Esophagus muscularis mucosa (tissue), 4 donors: ENCODE results near the gene LRRC63. TPM values are rescaled to one million over a fixed set of nuclear protein-coding genes. Genes with fewer than 3 reads are reported as not detected.
A peak's percentile ranks its signal among the peaks of the same experiment; 100 is the strongest.

Source experiments
- DNase-seq: peaks from one replicate; pipeline ENCODE4 v3.0.0-alpha.2; 2017; ENCODE audit errors: extremely low spot score
- H3K27ac ChIP-seq, 4 donors: fragments of 200-600 bp; sonication (generic); replicated peaks in 1 of 4; 1 replicate in 3 of 4; 2 replicates in 1 of 4; pipeline ENCODE4 v1.5.1; 2016 to 2019; ENCODE audit warnings: mild to moderate bottlenecking in 1 of 4
- H3K27me3 ChIP-seq, 4 donors: fragments of 200-600 bp; sonication (generic); one replicate each; pipeline versions ENCODE4 v1.5.1 to v1.6.0; 2016 to 2019
- H3K36me3 ChIP-seq, 4 donors: fragments of 200-600 bp; sonication (generic); one replicate each; pipeline ENCODE4 v1.5.1; 2016 to 2019
- H3K4me1 ChIP-seq, 4 donors: fragments of 200-600 bp; sonication (generic); one replicate each; pipeline ENCODE4 v1.5.1; 2016 to 2019
- H3K4me3 ChIP-seq, 4 donors: fragments of 200-600 bp; sonication (generic); 1 replicate in 2 of 4; 2 replicates in 2 of 4; pipeline ENCODE4 v1.5.1; 2016 to 2019; ENCODE audit warnings: mild to moderate bottlenecking in 4 of 4, moderate library complexity in 1 of 4
- H3K9me3 ChIP-seq, 4 donors: fragments of 200-600 bp; sonication (generic); 1 replicate in 3 of 4; 2 replicates in 1 of 4; pipeline ENCODE4 v1.5.1; 2016 to 2019
- EP300 ChIP-seq: sonication (generic); formaldehyde crosslinking; IDR thresholded peaks from one replicate; pipeline ENCODE4 v1.6.1; 2017; ENCODE audit warnings: antibody characterized with exemption
- POLR2A ChIP-seq: fragments of 450-650 bp; IDR thresholded peaks from one replicate; pipeline ENCODE4 v1.6.1; 2017; ENCODE audit warnings: antibody characterized with exemption, moderate library complexity, mild to moderate bottlenecking, low read depth
- POLR2AphosphoS5 ChIP-seq, 2 donors: sonication (generic); formaldehyde crosslinking; IDR thresholded peaks; one replicate each; pipeline ENCODE4 v1.6.1; 2017; ENCODE audit warnings: antibody characterized with exemption in 2 of 2
- WGBS: methylation state at CpG from one replicate; pipeline ENCODE4 v1.1.5; 2018; 5-methylcytosine and 5-hydroxymethylcytosine counted together
- intact Hi-C: fragments of 100-400 bp; cut with DNase I; formaldehyde crosslinking; loops from one replicate; pipeline ENCODE4 v1.15.1; 2023
- total RNA-seq, 4 donors: library from RNA; depleted of rRNA; stranded (reverse); fragments of >200 nt; gene quantifications; one replicate each; pipeline versions ENCODE4 v1.1.0 to v1.2.1, GENCODE V29; 2016
- TF ChIP-seq, protein P1 (sequence below), 3 experiments: fragments of 200-600 bp in 2 of 3; fragments of 450-650 bp in 1 of 3; sonication (generic) in 2 of 3; IDR thresholded peaks; one replicate each; pipeline ENCODE4 v1.5.1; 2017 to 2019; ENCODE audit warnings: antibody characterized with exemption in 3 of 3, mild to moderate bottlenecking in 2 of 3, moderate library complexity in 1 of 3

The LRRC63 gene
- total RNA-seq, 4 donors from 2014 or later = 0.19 TPM; not detected in 3

GRCh38 chr13:46183018-46183946 lies 28.4 kb upstream of the LRRC63 start:
- H3K4me3 ChIP-seq = no peak overlapping the region
- 86% methylated on average over 15 of the region's 15 CpGs for WGBS
- intact Hi-C loops = no loop called here
- H3K36me3 ChIP-seq = no peaks in the 10 kb centered on the region
- no peak for DNase-seq
- no peaks in the 10 kb centered on the region for H3K4me1 ChIP-seq
- TF ChIP-seq, protein P1, sequence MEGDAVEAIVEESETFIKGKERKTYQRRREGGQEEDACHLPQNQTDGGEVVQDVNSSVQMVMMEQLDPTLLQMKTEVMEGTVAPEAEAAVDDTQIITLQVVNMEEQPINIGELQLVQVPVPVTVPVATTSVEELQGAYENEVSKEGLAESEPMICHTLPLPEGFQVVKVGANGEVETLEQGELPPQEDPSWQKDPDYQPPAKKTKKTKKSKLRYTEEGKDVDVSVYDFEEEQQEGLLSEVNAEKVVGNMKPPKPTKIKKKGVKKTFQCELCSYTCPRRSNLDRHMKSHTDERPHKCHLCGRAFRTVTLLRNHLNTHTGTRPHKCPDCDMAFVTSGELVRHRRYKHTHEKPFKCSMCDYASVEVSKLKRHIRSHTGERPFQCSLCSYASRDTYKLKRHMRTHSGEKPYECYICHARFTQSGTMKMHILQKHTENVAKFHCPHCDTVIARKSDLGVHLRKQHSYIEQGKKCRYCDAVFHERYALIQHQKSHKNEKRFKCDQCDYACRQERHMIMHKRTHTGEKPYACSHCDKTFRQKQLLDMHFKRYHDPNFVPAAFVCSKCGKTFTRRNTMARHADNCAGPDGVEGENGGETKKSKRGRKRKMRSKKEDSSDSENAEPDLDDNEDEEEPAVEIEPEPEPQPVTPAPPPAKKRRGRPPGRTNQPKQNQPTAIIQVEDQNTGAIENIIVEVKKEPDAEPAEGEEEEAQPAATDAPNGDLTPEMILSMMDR (IDR thresholded peaks at IDR 0.05) = no peak
- TF ChIP-seq POLR2AphosphoS5 (IDR thresholded peaks at IDR 0.05) (no peak), POLR2A (no peak), EP300 (no peak)
- H3K27me3 ChIP-seq = no peaks in the 10 kb centered on the region
- no peak overlapping the region for H3K27ac ChIP-seq
- H3K9me3 ChIP-seq = no peaks in the 10 kb centered on the region

- Histone ChIP-seq H3K36me3 (no peaks in the 10 kb centered on the region), H3K4me3 (no peak overlapping the region), H3K4me1 (no peaks in the 10 kb centered on the region), H3K27me3 (no peaks in the 10 kb centered on the region), H3K9me3 (no peaks in the 10 kb centered on the region), H3K27ac (no peak overlapping the region)
- no peak for DNase-seq
- intact Hi-C loops = no loop called here
- 29% methylated on average over 6 of the region's 6 CpGs for WGBS
- TF ChIP-seq POLR2AphosphoS5 (IDR thresholded peaks at IDR 0.05) (no peak), POLR2A (no peak)
- TF ChIP-seq, protein P1 (IDR thresholded peaks at IDR 0.05) = peak in 1 of 3 experiments; percentile 27
Measured at GRCh38 chr13:46184277-46184699, 27.4 kb upstream of the LRRC63 start.

- no peak for TF ChIP-seq POLR2A
- TF ChIP-seq POLR2AphosphoS5 (IDR thresholded peaks at IDR 0.05) = no peak
- no peak for TF ChIP-seq EP300
- TF ChIP-seq, protein P1 (IDR thresholded peaks at IDR 0.05) = no peak
- no peaks in the 10 kb centered on the region for H3K4me1 ChIP-seq
- no peaks in the 10 kb centered on the region for H3K9me3 ChIP-seq
- WGBS = 93% methylated on average over 4 of the region's 4 CpGs
- H3K36me3 ChIP-seq = no peaks in the 10 kb centered on the region
- no peaks in the 10 kb centered on the region for H3K27me3 ChIP-seq
- no peak overlapping the region for H3K4me3 ChIP-seq
- no peak for DNase-seq
- intact Hi-C loops = no loop called here
- H3K27ac ChIP-seq = no peak overlapping the region
Measured at GRCh38 chr13:46185634-46186033, 26.1 kb upstream of the LRRC63 start.

GRCh38 chr13:46192412-46192811 lies 19.3 kb upstream of the LRRC63 start:
- Histone ChIP-seq H3K27ac (no peak overlapping the region), H3K27me3 (no peaks in the 10 kb centered on the region), H3K9me3 (no peaks in the 10 kb centered on the region), H3K4me3 (no peak overlapping the region), H3K4me1 (no peaks in the 10 kb centered on the region), H3K36me3 (no peaks in the 10 kb centered on the region)
- intact Hi-C loops = no loop called here
- TF ChIP-seq POLR2A = no peak
- 44% methylated on average over 1 of the region's 1 CpG for WGBS
- DNase-seq = no peak

- Histone ChIP-seq H3K4me1 (no peaks in the 10 kb centered on the region), H3K36me3 (no peaks in the 10 kb centered on the region), H3K4me3 (no peak overlapping the region), H3K27ac (no peak overlapping the region), H3K27me3 (no peaks in the 10 kb centered on the region), H3K9me3 (no peaks in the 10 kb centered on the region)
- no peak for DNase-seq
- 78% methylated on average over 1 of the region's 1 CpG for WGBS
- intact Hi-C loops = no loop called here
- TF ChIP-seq POLR2AphosphoS5 (IDR thresholded peaks at IDR 0.05) (no peak), POLR2A (no peak), EP300 (no peak)
- TF ChIP-seq, protein P1 (IDR thresholded peaks at IDR 0.05) = no peak
Measured at GRCh38 chr13:46195016-46195415, 16.7 kb upstream of the LRRC63 start.
